Stimulated activated naive CD8-positive, alpha-beta T cell treated with anti-CD3 and anti-CD28 coated beads, Interleukin-15, Interleukin-2, amounts not matched to agents 100 U/mL and 50 U/mL, for 24 hours (primary cell): Measurements from ENCODE around the gene MRM3.
"Not testable (repeated sequence)": the region's sequence is repeated elsewhere in the genome, so short reads cannot be mapped to it uniquely, and the experiment has no call there.

Experiments
- ATAC-seq: fragments of 150-1000 bp; cut with Tn5 transposase; one replicate; pipeline ENCODE4 v1.10.0; 2021
- DNase-seq: peaks from one replicate; pipeline ENCODE4 v3.0.0; 2021

MRM3 gene

GRCh38 chr17:824378-824777 lies 42.2 kb downstream of the MRM3 start:
- ATAC-seq (no peak), DNase-seq (no peak)

DNA sequence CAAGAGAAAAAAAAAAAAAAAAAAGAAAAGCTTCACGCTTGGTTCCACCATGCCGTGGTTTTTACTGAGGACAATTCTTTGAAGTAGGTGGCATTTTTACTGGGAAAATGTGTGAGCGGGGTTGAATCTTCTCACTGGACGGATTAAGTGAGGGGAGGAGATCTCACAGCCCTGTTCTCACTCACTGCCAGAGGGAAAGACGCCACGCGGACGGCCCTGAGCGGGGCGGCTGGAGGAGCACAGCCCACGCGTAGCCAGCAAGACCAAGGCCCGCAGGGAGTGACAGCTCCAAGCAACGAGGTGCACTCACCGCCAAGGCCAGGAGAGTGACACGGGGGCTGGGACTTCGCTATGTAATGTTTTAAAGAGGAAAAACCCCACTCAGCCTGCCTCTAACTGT lies 43.1 kb downstream of the MRM3 start:
- DNase-seq (no peak), ATAC-seq (no peak)

DNA sequence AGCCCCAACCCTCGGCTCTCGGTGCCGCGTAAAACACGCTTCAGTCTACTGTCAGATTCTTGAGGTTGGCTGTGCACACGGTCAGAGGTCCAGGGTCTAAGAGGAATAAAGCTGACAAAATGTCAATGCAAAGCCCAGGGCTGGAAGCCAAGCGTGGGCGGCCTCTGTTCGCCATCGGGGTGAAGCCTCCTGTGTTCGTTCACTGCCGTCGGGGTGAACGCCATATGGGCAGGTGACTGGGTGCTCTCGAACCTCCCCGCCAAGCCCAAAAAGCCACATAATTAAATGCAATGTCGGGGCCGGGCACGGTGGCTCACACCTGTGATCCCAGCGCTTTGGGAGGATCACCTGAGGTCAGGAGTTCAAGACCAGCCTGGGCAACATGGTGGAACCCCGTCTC lies 44.6 kb downstream of the MRM3 start:
- ATAC-seq (no peak), DNase-seq (no peak)

- no peak for DNase-seq
- no peak for ATAC-seq
These were observed 46.6 kb downstream of the MRM3 start for GRCh38 chr17:828761-829160.

GRCh38 chr17:829614-830013 lies 47.5 kb downstream of the MRM3 start:
- ATAC-seq, DNase-seq: not testable (repeated sequence)

- DNase-seq (no peak), ATAC-seq (no peak)
These were observed 48.2 kb downstream of the MRM3 start for GRCh38 chr17:830381-830780.

DNA sequence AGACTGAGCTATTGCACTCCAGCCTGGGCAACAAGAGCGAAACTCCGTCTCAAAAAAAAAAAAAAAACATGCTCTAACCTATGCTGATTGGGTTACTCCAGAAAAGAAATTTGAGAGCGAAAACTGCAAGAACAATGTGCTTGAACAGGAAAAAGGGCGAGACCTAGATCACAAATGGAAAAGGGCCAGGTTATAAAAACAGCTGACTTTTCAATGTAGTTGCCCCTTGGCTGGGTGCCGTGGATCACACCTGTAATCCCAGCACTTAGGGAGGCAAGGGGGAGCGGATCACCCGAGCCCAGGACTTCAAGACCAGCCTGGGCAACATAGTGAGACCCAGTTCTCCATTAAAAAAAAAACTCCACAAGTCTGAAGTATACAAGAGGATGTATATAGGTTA lies 48.8 kb downstream of the MRM3 start:
- no peak for ATAC-seq
- no peak for DNase-seq

DNA sequence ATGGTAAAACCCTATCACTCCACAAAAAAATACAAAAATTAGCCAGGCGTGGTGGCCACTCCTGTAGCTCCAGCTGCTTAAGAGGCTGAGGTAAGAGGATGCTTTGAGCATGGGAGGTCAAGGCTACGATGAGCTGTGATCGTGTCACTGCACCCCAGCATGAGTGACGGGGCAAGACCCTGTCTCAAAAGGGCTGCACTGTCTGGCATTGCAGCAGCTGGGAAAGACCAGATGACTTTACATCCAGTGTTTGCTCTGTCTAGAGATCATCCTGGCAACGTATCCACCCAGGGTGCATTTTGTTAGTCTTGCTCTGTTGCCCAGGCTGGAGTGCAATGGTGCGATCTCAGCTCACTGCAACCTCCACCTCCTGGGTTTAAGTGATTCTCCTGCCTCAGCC lies 52.0 kb downstream of the MRM3 start:
- no peak for DNase-seq
- no peak for ATAC-seq

DNA sequence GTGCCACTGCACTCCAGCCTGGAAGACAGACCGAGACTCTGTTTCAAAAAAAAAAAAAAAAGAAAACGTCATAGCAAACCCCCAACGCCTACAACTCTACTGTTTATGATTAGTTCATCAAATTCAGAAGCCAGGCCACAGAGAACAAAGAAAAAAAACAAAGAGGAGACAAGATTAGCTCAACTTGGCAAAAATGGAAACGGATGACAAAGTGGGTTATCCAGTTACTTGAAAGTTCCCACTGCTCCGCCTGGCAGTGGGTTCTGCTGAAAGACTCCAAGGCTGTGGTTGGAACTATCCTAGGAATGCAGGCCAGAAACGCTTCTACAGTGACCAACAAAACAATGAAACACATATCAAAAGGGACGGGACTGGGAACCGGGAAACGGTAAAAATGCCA lies 53.1 kb downstream of the MRM3 start:
- no peak for ATAC-seq
- no peak for DNase-seq

DNA sequence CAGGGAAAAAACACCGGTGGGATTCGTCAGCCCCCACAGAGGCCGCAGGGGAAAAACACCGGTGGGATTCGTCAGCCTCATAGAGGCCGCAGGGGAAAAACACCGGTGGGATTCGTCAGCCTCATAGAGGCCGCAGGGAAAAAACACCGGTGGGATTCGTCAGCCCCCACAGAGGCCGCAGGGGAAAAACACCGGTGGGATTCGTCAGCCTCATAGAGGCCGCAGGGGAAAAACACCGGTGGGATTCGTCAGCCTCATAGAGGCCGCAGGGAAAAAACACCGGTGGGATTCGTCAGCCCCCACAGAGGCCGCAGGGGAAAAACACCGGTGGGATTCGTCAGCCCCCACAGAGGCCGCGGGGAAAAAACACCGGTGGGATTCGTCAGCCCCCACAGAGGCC lies 53.6 kb downstream of the MRM3 start:
- not testable (repeated sequence) for DNase-seq, ATAC-seq

- DNase-seq (no peak), ATAC-seq (no peak)
These were observed 54.0 kb downstream of the MRM3 start for GRCh38 chr17:836151-836550.

- DNase-seq (no peak), ATAC-seq (no peak)
These were observed 56.3 kb downstream of the MRM3 start for GRCh38 chr17:838486-838885.

GRCh38 chr17:841313-841712 lies 59.2 kb downstream of the MRM3 start:
- no peak for ATAC-seq
- DNase-seq: no peak
